Measurements from ENCODE around the gene DCN.
"Not testable (repeated sequence)": the region's sequence is repeated elsewhere in the genome, so short reads cannot be mapped to it uniquely, and the experiment has no call there.

The DCN gene

DNA sequence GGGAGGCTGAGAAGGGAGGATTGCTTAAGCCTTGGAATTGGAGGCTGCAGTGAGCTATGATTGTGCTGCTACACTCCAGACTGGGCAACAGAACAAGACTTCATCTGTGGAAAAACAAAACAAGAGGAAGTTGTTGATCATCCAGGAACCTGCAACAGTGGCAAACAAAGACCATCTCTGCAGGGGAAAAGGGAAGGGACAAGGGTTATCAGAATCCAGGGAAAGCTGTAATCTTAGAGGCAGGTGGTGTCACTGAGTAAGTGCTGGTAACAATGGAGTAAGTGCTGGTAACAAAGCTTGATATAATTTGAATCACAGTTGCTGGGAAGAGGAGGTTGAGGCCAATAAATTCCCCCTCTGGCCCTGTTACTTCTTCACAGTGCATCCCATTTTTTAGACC lies 27.5 kb upstream of the DCN start:
- Histone ChIP-seq H3K27me3 (ENCODE audit: insufficient read depth, low read length) (no peaks in the 10 kb centered on the region), H3K4me1 (ENCODE audit: insufficient read depth, low read length) (no peaks in the 10 kb centered on the region), H3K9me3 (ENCODE audit: insufficient read depth, low read depth, low read length) (no peaks in the 10 kb centered on the region), H3K27ac (ENCODE audit: low read length) (no peak overlapping the region), H3K4me3 (ENCODE audit: low read length) (no peak overlapping the region), H3K36me3 (ENCODE audit: insufficient read depth, low read depth, low read length) (no peaks in the 10 kb centered on the region), H3K9ac (ENCODE audit: low read depth, low read length) (no peak overlapping the region)

GRCh38 chr12:91207301-91207700 lies 24.7 kb upstream of the DCN start:
- H3K4me3 ChIP-seq (ENCODE audit: low read length); H3K27me3 ChIP-seq (ENCODE audit: insufficient read depth, low read length); H3K4me1 ChIP-seq (ENCODE audit: insufficient read depth, low read length); H3K9ac ChIP-seq (ENCODE audit: low read depth, low read length); H3K27ac ChIP-seq (ENCODE audit: low read length); H3K36me3 ChIP-seq (ENCODE audit: insufficient read depth, low read depth, low read length); H3K9me3 ChIP-seq (ENCODE audit: insufficient read depth, low read depth, low read length): not testable (repeated sequence)

DNA sequence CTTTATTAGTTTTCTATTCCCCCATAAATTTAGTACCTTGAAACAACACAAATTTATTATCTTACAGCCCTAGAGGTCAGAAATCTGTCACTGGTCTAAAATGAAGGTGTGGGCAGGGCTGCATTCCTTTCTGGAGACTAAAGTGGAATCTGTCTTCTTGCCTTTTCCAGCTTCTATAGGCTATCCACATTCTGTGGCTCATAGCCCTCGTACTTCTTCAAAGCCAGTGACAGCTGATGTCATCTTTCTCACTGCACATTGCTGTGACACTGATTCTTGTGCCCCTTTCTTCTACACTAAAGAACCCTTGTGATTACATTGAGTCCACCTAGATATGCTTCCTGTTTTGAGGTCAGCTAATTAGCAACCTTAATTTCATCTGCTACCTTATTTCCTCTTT lies 23.2 kb upstream of the DCN start:
- no peaks in the 10 kb centered on the region for H3K4me1 ChIP-seq (ENCODE audit: insufficient read depth, low read length)
- no peak overlapping the region for H3K27ac ChIP-seq (ENCODE audit: low read length)
- H3K4me3 ChIP-seq (ENCODE audit: low read length), result no peak overlapping the region
- no peaks in the 10 kb centered on the region for H3K36me3 ChIP-seq (ENCODE audit: insufficient read depth, low read depth, low read length)
- no peaks in the 10 kb centered on the region for H3K9me3 ChIP-seq (ENCODE audit: insufficient read depth, low read depth, low read length)
- H3K9ac ChIP-seq (ENCODE audit: low read depth, low read length), result no peak overlapping the region
- H3K27me3 ChIP-seq (ENCODE audit: insufficient read depth, low read length), result no peaks in the 10 kb centered on the region

DNA sequence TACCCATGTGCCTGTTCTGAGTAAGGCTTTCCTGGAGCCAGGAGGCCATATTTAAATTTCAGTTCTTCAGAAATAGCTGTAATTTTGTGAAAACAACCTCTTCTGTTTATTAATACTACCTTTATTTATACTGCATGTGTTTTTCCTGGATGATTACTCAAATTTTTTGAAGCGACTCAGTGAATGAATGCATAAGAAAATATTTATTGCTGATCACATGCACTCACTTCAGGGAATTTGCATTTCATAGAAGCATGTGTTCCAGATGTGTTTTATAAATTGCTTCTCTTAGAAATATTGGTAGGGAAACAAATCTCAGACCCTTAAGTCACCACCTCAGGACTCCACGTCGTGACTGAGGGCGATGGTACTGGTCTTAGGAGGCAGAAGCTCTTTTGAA lies 21.8 kb upstream of the DCN start:
- no peaks in the 10 kb centered on the region for H3K4me1 ChIP-seq (ENCODE audit: insufficient read depth, low read length)
- no peak overlapping the region for H3K9ac ChIP-seq (ENCODE audit: low read depth, low read length)
- H3K27ac ChIP-seq (ENCODE audit: low read length), result no peak overlapping the region
- H3K27me3 ChIP-seq (ENCODE audit: insufficient read depth, low read length), result no peaks in the 10 kb centered on the region
- H3K9me3 ChIP-seq (ENCODE audit: insufficient read depth, low read depth, low read length), result no peaks in the 10 kb centered on the region
- H3K36me3 ChIP-seq (ENCODE audit: insufficient read depth, low read depth, low read length), result no peaks in the 10 kb centered on the region
- no peak overlapping the region for H3K4me3 ChIP-seq (ENCODE audit: low read length)

GRCh38 chr12:91203610-91204009 lies 21.0 kb upstream of the DCN start:
- Histone ChIP-seq H3K9me3 (ENCODE audit: insufficient read depth, low read depth, low read length) (no peaks in the 10 kb centered on the region), H3K9ac (ENCODE audit: low read depth, low read length) (no peak overlapping the region), H3K27me3 (ENCODE audit: insufficient read depth, low read length) (no peaks in the 10 kb centered on the region), H3K27ac (ENCODE audit: low read length) (no peak overlapping the region), H3K4me1 (ENCODE audit: insufficient read depth, low read length) (no peaks in the 10 kb centered on the region), H3K36me3 (ENCODE audit: insufficient read depth, low read depth, low read length) (no peaks in the 10 kb centered on the region), H3K4me3 (ENCODE audit: low read length) (no peak overlapping the region)

DNA sequence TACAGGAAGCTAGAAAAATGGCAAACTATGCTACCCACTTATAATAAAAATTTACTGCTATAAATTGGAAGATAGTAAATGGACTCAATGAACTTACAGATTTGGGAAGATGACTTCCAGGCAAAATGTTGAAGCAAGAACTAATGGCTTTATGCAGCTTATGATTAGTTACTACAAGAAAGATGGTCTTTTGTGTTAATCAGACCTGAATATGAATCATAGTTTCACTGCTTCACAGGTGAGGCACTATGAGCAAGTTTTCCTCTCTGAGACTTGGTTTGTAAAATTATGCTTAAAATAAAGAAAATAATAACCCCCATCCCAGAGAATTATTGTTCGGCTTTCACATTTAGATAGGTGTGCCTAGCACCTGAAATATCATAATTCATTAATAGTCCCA lies 19.8 kb upstream of the DCN start:
- no peaks in the 10 kb centered on the region for H3K36me3 ChIP-seq (ENCODE audit: insufficient read depth, low read depth, low read length)
- H3K27ac ChIP-seq (ENCODE audit: low read length), result no peak overlapping the region
- no peak overlapping the region for H3K9ac ChIP-seq (ENCODE audit: low read depth, low read length)
- H3K27me3 ChIP-seq (ENCODE audit: insufficient read depth, low read length), result no peaks in the 10 kb centered on the region
- H3K4me3 ChIP-seq (ENCODE audit: low read length), result no peak overlapping the region
- no peaks in the 10 kb centered on the region for H3K4me1 ChIP-seq (ENCODE audit: insufficient read depth, low read length)
- no peaks in the 10 kb centered on the region for H3K9me3 ChIP-seq (ENCODE audit: insufficient read depth, low read depth, low read length)

GRCh38 chr12:91196436-91196835 lies 13.8 kb upstream of the DCN start:
- H3K27ac ChIP-seq (ENCODE audit: low read length), result no peak overlapping the region
- H3K4me3 ChIP-seq (ENCODE audit: low read length), result no peak overlapping the region
- H3K9ac ChIP-seq (ENCODE audit: low read depth, low read length), result no peak overlapping the region
- no peaks in the 10 kb centered on the region for H3K27me3 ChIP-seq (ENCODE audit: insufficient read depth, low read length)
- peaks cover 3% of the 10 kb centered on the region; the same call in 1 of the 2 replicates for H3K9me3 ChIP-seq (ENCODE audit: insufficient read depth, low read depth, low read length)
- H3K36me3 ChIP-seq (ENCODE audit: insufficient read depth, low read depth, low read length), result no peaks in the 10 kb centered on the region
- H3K4me1 ChIP-seq (ENCODE audit: insufficient read depth, low read length), result no peaks in the 10 kb centered on the region

DNA sequence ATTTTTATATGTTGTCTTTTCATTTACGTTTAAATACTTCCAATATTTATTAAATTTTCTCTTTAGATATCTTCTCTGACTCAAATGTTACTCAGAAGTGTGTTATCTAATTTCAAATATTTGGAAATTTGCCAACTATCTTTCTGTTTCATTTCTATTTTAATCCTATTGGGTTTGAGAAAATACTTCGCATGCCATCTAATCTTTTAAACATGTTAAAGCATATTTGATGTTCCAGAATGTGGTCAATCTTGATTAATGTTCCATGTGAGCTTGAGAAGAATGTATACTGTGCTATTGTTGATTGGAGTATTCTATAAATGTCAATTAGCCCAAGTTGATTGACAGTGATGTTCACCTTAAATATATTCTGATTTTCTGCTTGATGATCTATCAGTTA lies 11.9 kb upstream of the DCN start:
- no peak overlapping the region for H3K4me3 ChIP-seq (ENCODE audit: low read length)

GRCh38 chr12:91191513-91192111 lies 9.0 kb upstream of the DCN start:
- Histone ChIP-seq H3K9ac (ENCODE audit: low read depth, low read length) (no peak overlapping the region), H3K27ac (ENCODE audit: low read length) (no peak overlapping the region), H3K36me3 (ENCODE audit: insufficient read depth, low read depth, low read length) (no peaks in the 10 kb centered on the region), H3K4me3 (ENCODE audit: low read length) (no peak overlapping the region), H3K4me1 (ENCODE audit: insufficient read depth, low read length) (no peaks in the 10 kb centered on the region), H3K9me3 (ENCODE audit: insufficient read depth, low read depth, low read length) (peaks cover 3% of the 10 kb centered on the region; the same call in 1 of the 2 replicates), H3K27me3 (ENCODE audit: insufficient read depth, low read length) (no peaks in the 10 kb centered on the region)

More for the DNA sequence above, 11.9 kb upstream of the DCN start:
- H3K9me3 ChIP-seq (ENCODE audit: insufficient read depth, low read depth, low read length), result peaks cover 3% of the 10 kb centered on the region; the same call in 1 of the 2 replicates
- no peaks in the 10 kb centered on the region for H3K27me3 ChIP-seq (ENCODE audit: insufficient read depth, low read length)
- no peak overlapping the region for H3K9ac ChIP-seq (ENCODE audit: low read depth, low read length)
- H3K4me1 ChIP-seq (ENCODE audit: insufficient read depth, low read length), result no peaks in the 10 kb centered on the region
- no peak overlapping the region for H3K27ac ChIP-seq (ENCODE audit: low read length)
- H3K36me3 ChIP-seq (ENCODE audit: insufficient read depth, low read depth, low read length), result no peaks in the 10 kb centered on the region

- Histone ChIP-seq H3K4me3 (ENCODE audit: low read length) (no peak overlapping the region), H3K36me3 (ENCODE audit: insufficient read depth, low read depth, low read length) (no peaks in the 10 kb centered on the region), H3K27me3 (ENCODE audit: insufficient read depth, low read length) (no peaks in the 10 kb centered on the region), H3K9ac (ENCODE audit: low read depth, low read length) (no peak overlapping the region), H3K27ac (ENCODE audit: low read length) (no peak overlapping the region), H3K4me1 (ENCODE audit: insufficient read depth, low read length) (no peaks in the 10 kb centered on the region), H3K9me3 (ENCODE audit: insufficient read depth, low read depth, low read length) (no peaks in the 10 kb centered on the region)
Observed at GRCh38 chr12:91189516-91189915, 6.9 kb upstream of the DCN start.

GRCh38 chr12:91188778-91189177 lies 6.2 kb upstream of the DCN start:
- H3K4me3 ChIP-seq (ENCODE audit: low read length), result no peak overlapping the region
- no peaks in the 10 kb centered on the region for H3K9me3 ChIP-seq (ENCODE audit: insufficient read depth, low read depth, low read length)
- H3K4me1 ChIP-seq (ENCODE audit: insufficient read depth, low read length), result no peaks in the 10 kb centered on the region
- H3K36me3 ChIP-seq (ENCODE audit: insufficient read depth, low read depth, low read length), result no peaks in the 10 kb centered on the region
- H3K27me3 ChIP-seq (ENCODE audit: insufficient read depth, low read length), result no peaks in the 10 kb centered on the region
- no peak overlapping the region for H3K9ac ChIP-seq (ENCODE audit: low read depth, low read length)
- H3K27ac ChIP-seq (ENCODE audit: low read length), result no peak overlapping the region

GRCh38 chr12:91186156-91186555 lies 3.5 kb upstream of the DCN start:
- H3K36me3 ChIP-seq (ENCODE audit: insufficient read depth, low read depth, low read length), result no peaks in the 10 kb centered on the region
- H3K4me1 ChIP-seq (ENCODE audit: insufficient read depth, low read length), result no peaks in the 10 kb centered on the region
- no peak overlapping the region for H3K27ac ChIP-seq (ENCODE audit: low read length)
- no peaks in the 10 kb centered on the region for H3K27me3 ChIP-seq (ENCODE audit: insufficient read depth, low read length)
- no peaks in the 10 kb centered on the region for H3K9me3 ChIP-seq (ENCODE audit: insufficient read depth, low read depth, low read length)
- H3K4me3 ChIP-seq (ENCODE audit: low read length), result no peak overlapping the region
- no peak overlapping the region for H3K9ac ChIP-seq (ENCODE audit: low read depth, low read length)
